SK-N-SH (cell line): ENCODE measurements around the gene SRGAP1. TPM values are rescaled to one million over a fixed set of nuclear protein-coding genes. Genes with fewer than 3 reads are reported as not detected.
A peak's percentile ranks its signal among the peaks of the same experiment; 100 is the strongest.

ENCODE experiments used
- CTCF ChIA-PET: fragments of 300-600, 350-600 bp; formaldehyde crosslinking; extraction: SDS; loops from one replicate; lab custom pipeline; 2021; lab: Yijun Ruan, JAX
- POLR2A ChIA-PET: fragments of 350-600 bp; sonication (Branson Sonifier 250); formaldehyde crosslinking; extraction: SDS; loops from one replicate; lab custom pipeline; 2020; ENCODE audit warnings: antibody characterized with exemption, inconsistent platforms; lab: Yijun Ruan, JAX
- DNase-seq: peaks from one replicate; pipeline ENCODE4 v3.0.0; 2012
- H2AFZ ChIP-seq: fragments of 200-600 bp; sonication (generic); 2 replicates; pipeline ENCODE4 v1.8.1; 2016; ENCODE audit warnings: antibody characterized with exemption, mild to moderate bottlenecking, low read depth
- H3F3A ChIP-seq: fragments of 200-600 bp; sonication (generic); replicated peaks from 2 replicates; pipeline ENCODE3; 2016; ENCODE audit warnings: antibody characterized with exemption, mild to moderate bottlenecking; ENCODE audit not compliant: insufficient read depth
- H3K27ac ChIP-seq, 2 experiments: fragments of 200-500 bp in 1 of 2; fragments of 200-600 bp in 1 of 2; sonication (Bioruptor generic) in 1 of 2; sonication (generic), shearing (Covaris generic) in 1 of 2; 2 replicates each; pipeline versions ENCODE4 v1.5.1 to v1.6.1; 2014 to 2016; ENCODE audit warnings: low read depth in 2 of 2, inconsistent platforms in 1 of 2, low read length in 1 of 2, mild to moderate bottlenecking in 1 of 2, mixed read lengths in 1 of 2
- H3K27me3 ChIP-seq: fragments of 200-600 bp; sonication (generic), shearing (Covaris generic); 2 replicates; pipeline ENCODE4 v1.6.1; 2016; ENCODE audit warnings: mixed run types; ENCODE audit not compliant: insufficient read depth
- H3K36me3 ChIP-seq, 2 experiments: fragments of 200-500 bp in 1 of 2; fragments of 200-600 bp in 1 of 2; sonication (Bioruptor generic) in 1 of 2; sonication (generic) in 1 of 2; replicated peaks in 1 of 2; 2 replicates each; pipeline versions ENCODE3 to v1.5.1; 2014 to 2016; ENCODE audit warnings: low read length in 1 of 2, mild to moderate bottlenecking in 1 of 2; ENCODE audit not compliant: insufficient read depth in 2 of 2, control insufficient read depth in 1 of 2
- H3K4me1 ChIP-seq, 2 experiments: fragments of 200-500 bp in 1 of 2; fragments of 200-600 bp in 1 of 2; sonication (Bioruptor generic) in 1 of 2; sonication (generic), shearing (Covaris generic) in 1 of 2; 2 replicates each; pipeline versions ENCODE4 v1.5.1 to v1.6.1; 2014 to 2016; ENCODE audit warnings: low read depth in 1 of 2, low read length in 1 of 2, mixed run types in 1 of 2; ENCODE audit not compliant: insufficient read depth in 2 of 2, control insufficient read depth in 1 of 2
- H3K4me2 ChIP-seq: fragments of 200-600 bp; sonication (generic), shearing (Covaris generic); 2 replicates; pipeline ENCODE4 v1.6.1; 2017; ENCODE audit warnings: mixed run types
- H3K4me3 ChIP-seq, 2 experiments: fragments of 200-500 bp in 1 of 2; fragments of 200-600 bp in 1 of 2; sonication (Bioruptor generic) in 1 of 2; sonication (generic), shearing (Covaris generic) in 1 of 2; 2 replicates each; pipeline versions ENCODE4 v1.5.1 to v1.8.1; 2014 to 2016; ENCODE audit warnings: low read depth in 2 of 2, inconsistent platforms in 1 of 2, low read length in 1 of 2, mild to moderate bottlenecking in 1 of 2, mixed read lengths in 1 of 2, moderate library complexity in 1 of 2
- H3K79me2 ChIP-seq: fragments of 200-600 bp; sonication (generic); 2 replicates; pipeline ENCODE4 v1.8.1; 2017; ENCODE audit warnings: mild to moderate bottlenecking; ENCODE audit not compliant: insufficient read depth
- H3K9ac ChIP-seq: fragments of 200-600 bp; sonication (generic); 2 replicates; pipeline ENCODE4 v1.6.1; 2017; ENCODE audit warnings: mixed run types
- H3K9me2 ChIP-seq: fragments of 200-600 bp; sonication (generic); 2 replicates; pipeline ENCODE4 v1.6.1; 2017; ENCODE audit warnings: mixed run types
- H3K9me3 ChIP-seq: fragments of 200-600 bp; sonication (generic); 2 replicates; pipeline ENCODE4 v1.6.1; 2017; ENCODE audit warnings: mixed run types, mild to moderate bottlenecking, moderate library complexity
- H4K20me1 ChIP-seq: fragments of 200-600 bp; sonication (generic); 2 replicates; pipeline ENCODE4 v1.6.1; 2017; ENCODE audit warnings: mild to moderate bottlenecking, mixed run types; ENCODE audit not compliant: insufficient read depth
- CHD2 ChIP-seq: fragments of 150-350 bp; IDR thresholded peaks from 2 replicates; pipeline ENCODE4 v1.6.1; 2018; ENCODE audit warnings: low read length; ENCODE audit not compliant: partially characterized antibody
- ELF1 ChIP-seq: IDR thresholded peaks from 2 replicates; pipeline ENCODE4 v1.4.0; 2012
- EP300 ChIP-seq, 2 experiments: IDR thresholded peaks; 2 replicates each; pipeline versions ENCODE4 v1.4.0 to v1.6.1; 2012; ENCODE audit warnings: borderline replicate concordance in 1 of 2, low read depth in 1 of 2, low read length in 1 of 2
- FOSL2 ChIP-seq: IDR thresholded peaks from 2 replicates; pipeline ENCODE4 v1.4.0; 2012; ENCODE audit warnings: low read depth, mild to moderate bottlenecking, moderate library complexity, borderline replicate concordance
- FOXJ3 ChIP-seq: sonication (generic); formaldehyde crosslinking; IDR thresholded peaks from 2 replicates; pipeline ENCODE4 v1.5.1; 2020; ENCODE audit warnings: mild to moderate bottlenecking, missing genetic modification reagents
- FOXM1 ChIP-seq: IDR thresholded peaks from 2 replicates; pipeline ENCODE4 v1.4.0; 2012; ENCODE audit warnings: low read depth, mild to moderate bottlenecking
- GABPA ChIP-seq: IDR thresholded peaks from 2 replicates; pipeline ENCODE4 v1.4.0; 2012; ENCODE audit warnings: low read depth, mild to moderate bottlenecking
- GATA2 ChIP-seq: sonication (generic); formaldehyde crosslinking; IDR thresholded peaks from 2 replicates; pipeline ENCODE4 v1.5.0; 2020; ENCODE audit warnings: mild to moderate bottlenecking, missing genetic modification reagents
- JUND ChIP-seq: IDR thresholded peaks from 2 replicates; pipeline ENCODE4 v1.4.0; 2012
- MXI1 ChIP-seq: IDR thresholded peaks from 2 replicates; pipeline ENCODE4 v1.6.1; 2012; ENCODE audit warnings: mild to moderate bottlenecking, low read depth, low read length, improper control_type of control experiment
- NRF1 ChIP-seq: IDR thresholded peaks from 2 replicates; pipeline ENCODE4 v1.6.1; 2012; ENCODE audit warnings: low read depth, mild to moderate bottlenecking, low read length
- RAD21 ChIP-seq: IDR thresholded peaks from 2 replicates; pipeline ENCODE4 v1.6.1; 2012; ENCODE audit warnings: mild to moderate bottlenecking, low read length
- RCOR1 ChIP-seq: fragments of 150-350 bp; IDR thresholded peaks from 2 replicates; pipeline ENCODE4 v1.6.1; 2017; ENCODE audit warnings: antibody characterized with exemption, low read length
- RXRA ChIP-seq: IDR thresholded peaks from 2 replicates; pipeline ENCODE4 v1.4.0; 2012; ENCODE audit warnings: low read depth, mild to moderate bottlenecking, borderline replicate concordance
- SIN3A ChIP-seq: IDR thresholded peaks from 2 replicates; pipeline ENCODE4 v1.6.1; 2012; ENCODE audit warnings: low read depth, mild to moderate bottlenecking, low read length, moderate library complexity, borderline replicate concordance
- TAF1 ChIP-seq: IDR thresholded peaks from 2 replicates; pipeline ENCODE4 v1.6.1; 2012; ENCODE audit warnings: low read depth, mild to moderate bottlenecking, low read length, moderate library complexity, borderline replicate concordance
- TCF12 ChIP-seq: IDR thresholded peaks from 2 replicates; pipeline ENCODE4 v1.4.0; 2012
- WGBS: methylation state at CpG from one replicate; pipeline ENCODE4 v1.1.6; 2017; ENCODE audit warnings: low lambda C conversion rate; 5-methylcytosine and 5-hydroxymethylcytosine counted together
- polyA plus RNA-seq, 3 experiments: library from polyadenylated mRNA; depleted of rRNA; stranded (reverse); fragments of >200 nt; gene quantifications; 2 replicates each; pipeline ENCODE4 v1.2.3, GENCODE V29; 2012
- TF ChIP-seq, protein P1 (sequence below): IDR thresholded peaks from 2 replicates; pipeline ENCODE4 v1.6.1; 2012; ENCODE audit warnings: mild to moderate bottlenecking, low read depth, low read length, moderate library complexity
- TF ChIP-seq, protein P2 (sequence below): IDR thresholded peaks from 2 replicates; pipeline ENCODE4 v1.4.0; 2012; ENCODE audit warnings: low read depth, borderline replicate concordance
- TF ChIP-seq, protein P3 (sequence below): IDR thresholded peaks from 2 replicates; pipeline ENCODE4 v1.4.0; 2012; ENCODE audit warnings: low read depth, borderline replicate concordance

The SRGAP1 gene
- polyA plus RNA-seq, 1 of the 3 experiments (the other 2 are of a cell fraction) = 2.6 TPM

DNA sequence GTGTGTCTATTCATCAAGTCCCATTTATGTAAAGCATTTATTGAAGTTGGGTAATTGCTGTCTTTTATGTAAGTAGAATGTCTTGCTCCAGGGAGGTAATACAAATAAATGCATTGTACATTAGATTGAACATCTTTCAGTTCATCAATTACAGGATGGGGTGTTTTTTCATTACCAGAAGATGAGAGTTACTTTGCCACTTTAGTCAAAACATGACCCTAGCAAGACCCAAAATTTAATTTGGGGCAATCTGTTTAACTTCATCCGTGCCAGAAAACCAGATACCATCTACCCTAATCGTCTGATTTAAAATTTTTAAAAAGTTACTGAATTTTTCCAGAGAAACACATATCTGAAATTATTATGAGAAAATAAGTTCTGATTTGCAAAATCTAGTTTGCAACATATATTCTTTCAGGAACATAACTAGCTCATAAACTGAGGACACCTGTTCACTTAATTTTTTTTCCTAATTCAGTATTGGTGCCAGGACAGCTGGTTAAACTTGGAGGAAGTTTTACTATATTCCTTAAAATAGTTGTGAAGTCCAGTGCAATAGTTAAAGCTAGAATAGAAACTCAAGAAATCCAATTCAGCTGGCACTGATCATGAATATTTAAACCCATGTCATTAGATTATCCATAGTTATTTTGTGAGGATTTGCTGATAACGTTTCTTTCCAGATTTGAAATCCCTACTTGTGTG lies 114.5 kb downstream of the SRGAP1 start:
- WGBS = 52% methylated on average over 3 of the region's 3 CpGs
- Histone ChIP-seq H3K9me2 (no peaks in the 10 kb centered on the region), H3K36me3 (no peaks in the 10 kb centered on the region), H2AFZ (no peak overlapping the region), H3K79me2 (peaks cover 17% of the 10 kb centered on the region), H3K4me3 (no peak overlapping the region), H3K9ac (no peak overlapping the region), H3K27me3 (no peaks in the 10 kb centered on the region), H3F3A (peaks cover 7% of the 10 kb centered on the region), H3K27ac (peak overlapping the region in 1 of 2 experiments; percentile 93; a peak in 2 of 4 replicates), H3K4me1 (peaks cover 0 to 40% of the 10 kb centered on the region in 2 experiments; a peak in 3 of 4 replicates), H4K20me1 (no peaks in the 10 kb centered on the region), H3K4me2 (no peak overlapping the region), H3K9me3 (no peaks in the 10 kb centered on the region)
- POLR2A ChIA-PET = no interaction called here
- peak; percentile 47 for DNase-seq
- CTCF ChIA-PET = no interaction called here
- peak; percentile 83 for TF ChIP-seq GATA2 (CRISPR knock-in tag)
- TF ChIP-seq FOSL2 = no peak
- TF ChIP-seq JUND = no peak
- peak; percentile 25; the same call in 1 of the 2 replicates for TF ChIP-seq RAD21
- TF ChIP-seq NRF1 = no peak
- TF ChIP-seq ELF1 = no peak
- no peak for TF ChIP-seq SIN3A
- TF ChIP-seq CHD2 = peak; percentile 58
- peak in 1 of 2 experiments; percentile 93; a peak in 2 of 4 replicates for TF ChIP-seq EP300 (IDR thresholded peaks at IDR 0.05; ENCODE audit: borderline replicate concordance in 1 of 2, low read depth in 1 of 2, low read length in 1 of 2)
- peak; percentile 55; the same call in 1 of the 2 replicates for TF ChIP-seq TCF12
- TF ChIP-seq MXI1 = peak; percentile 38; the same call in 1 of the 2 replicates
- no peak for TF ChIP-seq TAF1
- TF ChIP-seq, protein P1, sequence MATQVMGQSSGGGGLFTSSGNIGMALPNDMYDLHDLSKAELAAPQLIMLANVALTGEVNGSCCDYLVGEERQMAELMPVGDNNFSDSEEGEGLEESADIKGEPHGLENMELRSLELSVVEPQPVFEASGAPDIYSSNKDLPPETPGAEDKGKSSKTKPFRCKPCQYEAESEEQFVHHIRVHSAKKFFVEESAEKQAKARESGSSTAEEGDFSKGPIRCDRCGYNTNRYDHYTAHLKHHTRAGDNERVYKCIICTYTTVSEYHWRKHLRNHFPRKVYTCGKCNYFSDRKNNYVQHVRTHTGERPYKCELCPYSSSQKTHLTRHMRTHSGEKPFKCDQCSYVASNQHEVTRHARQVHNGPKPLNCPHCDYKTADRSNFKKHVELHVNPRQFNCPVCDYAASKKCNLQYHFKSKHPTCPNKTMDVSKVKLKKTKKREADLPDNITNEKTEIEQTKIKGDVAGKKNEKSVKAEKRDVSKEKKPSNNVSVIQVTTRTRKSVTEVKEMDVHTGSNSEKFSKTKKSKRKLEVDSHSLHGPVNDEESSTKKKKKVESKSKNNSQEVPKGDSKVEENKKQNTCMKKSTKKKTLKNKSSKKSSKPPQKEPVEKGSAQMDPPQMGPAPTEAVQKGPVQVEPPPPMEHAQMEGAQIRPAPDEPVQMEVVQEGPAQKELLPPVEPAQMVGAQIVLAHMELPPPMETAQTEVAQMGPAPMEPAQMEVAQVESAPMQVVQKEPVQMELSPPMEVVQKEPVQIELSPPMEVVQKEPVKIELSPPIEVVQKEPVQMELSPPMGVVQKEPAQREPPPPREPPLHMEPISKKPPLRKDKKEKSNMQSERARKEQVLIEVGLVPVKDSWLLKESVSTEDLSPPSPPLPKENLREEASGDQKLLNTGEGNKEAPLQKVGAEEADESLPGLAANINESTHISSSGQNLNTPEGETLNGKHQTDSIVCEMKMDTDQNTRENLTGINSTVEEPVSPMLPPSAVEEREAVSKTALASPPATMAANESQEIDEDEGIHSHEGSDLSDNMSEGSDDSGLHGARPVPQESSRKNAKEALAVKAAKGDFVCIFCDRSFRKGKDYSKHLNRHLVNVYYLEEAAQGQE = no peak
- TF ChIP-seq GABPA = no peak
- TF ChIP-seq RXRA = no peak
- no peak for TF ChIP-seq FOXM1
- peak; percentile 89 for TF ChIP-seq RCOR1
- TF ChIP-seq FOXJ3 = no peak
- TF ChIP-seq, protein P2, sequence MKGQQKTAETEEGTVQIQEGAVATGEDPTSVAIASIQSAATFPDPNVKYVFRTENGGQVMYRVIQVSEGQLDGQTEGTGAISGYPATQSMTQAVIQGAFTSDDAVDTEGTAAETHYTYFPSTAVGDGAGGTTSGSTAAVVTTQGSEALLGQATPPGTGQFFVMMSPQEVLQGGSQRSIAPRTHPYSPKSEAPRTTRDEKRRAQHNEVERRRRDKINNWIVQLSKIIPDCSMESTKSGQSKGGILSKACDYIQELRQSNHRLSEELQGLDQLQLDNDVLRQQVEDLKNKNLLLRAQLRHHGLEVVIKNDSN = no peak
- TF ChIP-seq, protein P3, sequence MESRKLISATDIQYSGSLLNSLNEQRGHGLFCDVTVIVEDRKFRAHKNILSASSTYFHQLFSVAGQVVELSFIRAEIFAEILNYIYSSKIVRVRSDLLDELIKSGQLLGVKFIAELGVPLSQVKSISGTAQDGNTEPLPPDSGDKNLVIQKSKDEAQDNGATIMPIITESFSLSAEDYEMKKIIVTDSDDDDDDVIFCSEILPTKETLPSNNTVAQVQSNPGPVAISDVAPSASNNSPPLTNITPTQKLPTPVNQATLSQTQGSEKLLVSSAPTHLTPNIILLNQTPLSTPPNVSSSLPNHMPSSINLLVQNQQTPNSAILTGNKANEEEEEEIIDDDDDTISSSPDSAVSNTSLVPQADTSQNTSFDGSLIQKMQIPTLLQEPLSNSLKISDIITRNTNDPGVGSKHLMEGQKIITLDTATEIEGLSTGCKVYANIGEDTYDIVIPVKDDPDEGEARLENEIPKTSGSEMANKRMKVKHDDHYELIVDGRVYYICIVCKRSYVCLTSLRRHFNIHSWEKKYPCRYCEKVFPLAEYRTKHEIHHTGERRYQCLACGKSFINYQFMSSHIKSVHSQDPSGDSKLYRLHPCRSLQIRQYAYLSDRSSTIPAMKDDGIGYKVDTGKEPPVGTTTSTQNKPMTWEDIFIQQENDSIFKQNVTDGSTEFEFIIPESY = no peak
